Cerebellar nuclear complex (tissue), 1 donor: ENCODE data around the gene WFIKKN2.
"Not testable (repeated sequence)": the region's sequence is repeated elsewhere in the genome, so short reads cannot be mapped to it uniquely, and the experiment has no call there.

ENCODE experiments used
- DNase-seq, 2 experiments: peaks; one replicate each; lab custom pipeline; 2025; lab: John Stamatoyannopoulos, UW

WFIKKN2 gene

DNA sequence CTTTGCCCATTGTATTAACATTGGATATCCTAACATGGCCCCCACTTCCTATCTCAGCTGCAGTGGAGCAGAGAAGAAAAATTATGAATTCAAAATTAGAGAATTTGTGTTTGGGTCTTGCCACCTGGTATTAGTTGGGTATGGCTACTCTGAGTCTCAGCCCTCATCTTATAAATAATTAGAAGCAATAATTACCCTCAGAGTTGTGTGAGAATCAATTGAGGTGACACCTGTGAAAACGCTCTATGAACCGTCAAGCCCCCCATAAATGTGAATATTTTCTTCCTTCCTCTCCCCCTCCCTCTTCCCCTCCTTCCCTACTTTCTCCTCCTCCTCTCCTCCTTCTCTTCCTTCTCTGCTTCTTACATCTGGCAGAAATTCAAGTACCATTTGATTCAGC, 39.7 kb downstream of the WFIKKN2 start:
- no peak for DNase-seq

DNA sequence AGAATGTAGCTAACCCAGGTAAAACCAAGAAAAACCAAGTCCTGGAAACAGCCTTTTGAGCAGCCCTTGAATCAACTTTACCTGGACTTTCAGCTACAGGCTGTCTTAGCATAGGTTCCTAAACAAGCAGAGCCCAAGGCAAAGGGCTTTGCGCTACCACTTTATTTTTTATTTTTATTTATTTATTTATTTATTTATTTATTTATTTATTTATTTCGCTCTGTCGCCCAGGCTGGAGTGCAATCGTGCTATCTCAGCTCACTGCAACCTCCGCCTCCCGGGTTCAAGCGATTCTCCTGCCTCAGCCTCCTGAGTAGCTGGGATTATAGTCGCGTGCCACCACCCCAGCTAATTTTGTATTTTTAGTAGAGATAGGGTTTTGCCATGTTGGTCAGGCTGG, 41.7 kb downstream of the WFIKKN2 start:
- not testable (repeated sequence) for DNase-seq

DNA sequence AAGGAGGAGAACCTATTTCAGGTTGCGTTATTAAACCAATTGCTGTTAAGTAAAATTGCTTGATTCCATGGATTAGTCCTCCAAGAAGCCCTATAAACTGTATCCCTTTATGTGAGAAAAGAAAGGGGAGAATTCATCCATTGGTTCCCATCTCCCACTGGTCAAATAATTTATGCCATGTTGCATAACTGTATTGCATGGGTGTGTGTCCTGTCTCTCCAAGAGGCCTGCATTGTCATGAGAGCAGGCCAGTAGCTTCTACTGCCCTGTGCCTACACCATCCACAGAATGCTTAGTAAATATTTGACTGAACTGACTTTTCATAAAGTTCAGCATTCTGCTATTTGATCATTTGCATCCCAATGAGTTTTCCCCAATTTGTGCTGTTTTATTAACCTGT, 42.5 kb downstream of the WFIKKN2 start:
- DNase-seq = no peak

DNA sequence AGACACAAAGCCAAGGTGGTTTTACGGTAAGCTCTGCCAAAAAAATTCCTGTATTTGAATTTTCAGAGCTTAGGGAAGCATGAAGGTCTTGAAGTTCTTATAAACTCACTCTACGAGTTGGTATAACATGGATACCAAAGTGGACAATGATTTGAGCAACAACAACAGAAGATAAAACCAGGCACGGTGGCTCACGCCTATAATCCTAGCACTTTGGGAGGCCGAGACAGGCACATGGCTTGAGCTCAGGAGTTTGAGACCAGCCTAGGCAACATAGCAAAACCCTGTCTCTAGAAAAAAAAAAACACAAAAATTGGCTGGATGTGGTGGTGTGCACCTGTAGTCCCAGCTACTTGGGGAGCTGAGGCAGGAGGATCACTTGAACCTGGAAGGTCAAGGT, 43.7 kb downstream of the WFIKKN2 start:
- DNase-seq = no peak

DNA sequence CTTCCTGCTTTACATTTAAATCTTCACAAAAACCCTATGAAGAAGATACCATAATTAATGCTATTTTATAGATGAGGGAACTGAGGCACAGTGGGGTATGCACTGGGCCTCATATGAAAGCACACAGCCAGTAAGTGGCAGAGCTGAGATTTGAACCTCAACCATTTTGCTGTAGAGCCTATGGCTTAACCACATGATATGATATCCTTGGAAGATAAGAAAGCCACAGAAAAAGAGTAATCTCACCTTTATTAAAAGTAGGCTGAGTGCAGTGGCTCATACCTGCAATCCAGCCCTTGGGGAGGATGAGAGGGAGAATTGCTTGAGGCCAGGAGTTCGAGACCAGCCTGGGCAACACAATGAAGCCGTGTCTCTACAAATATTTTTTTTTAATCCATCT, 45.8 kb downstream of the WFIKKN2 start:
- DNase-seq = no peak

DNA sequence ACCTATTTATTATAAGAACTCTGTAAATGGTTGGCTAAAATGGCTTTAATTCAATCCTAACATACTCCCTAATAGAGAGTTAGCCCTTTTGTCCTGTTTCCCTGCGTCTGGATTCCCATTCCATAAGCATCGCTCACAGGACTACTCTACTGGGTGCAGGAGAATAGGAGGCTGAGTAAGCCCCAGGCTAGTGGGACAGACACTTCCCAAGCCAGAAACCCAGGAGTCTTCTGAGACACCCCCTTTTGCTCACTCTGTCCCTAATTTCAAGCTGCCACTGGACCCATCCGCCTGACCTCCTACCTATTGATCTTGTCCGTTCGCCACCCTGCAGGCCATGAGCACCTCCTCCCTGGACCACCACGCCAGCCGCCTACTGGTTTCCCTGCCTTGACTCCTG, 47.5 kb downstream of the WFIKKN2 start:
- DNase-seq = no peak

DNA sequence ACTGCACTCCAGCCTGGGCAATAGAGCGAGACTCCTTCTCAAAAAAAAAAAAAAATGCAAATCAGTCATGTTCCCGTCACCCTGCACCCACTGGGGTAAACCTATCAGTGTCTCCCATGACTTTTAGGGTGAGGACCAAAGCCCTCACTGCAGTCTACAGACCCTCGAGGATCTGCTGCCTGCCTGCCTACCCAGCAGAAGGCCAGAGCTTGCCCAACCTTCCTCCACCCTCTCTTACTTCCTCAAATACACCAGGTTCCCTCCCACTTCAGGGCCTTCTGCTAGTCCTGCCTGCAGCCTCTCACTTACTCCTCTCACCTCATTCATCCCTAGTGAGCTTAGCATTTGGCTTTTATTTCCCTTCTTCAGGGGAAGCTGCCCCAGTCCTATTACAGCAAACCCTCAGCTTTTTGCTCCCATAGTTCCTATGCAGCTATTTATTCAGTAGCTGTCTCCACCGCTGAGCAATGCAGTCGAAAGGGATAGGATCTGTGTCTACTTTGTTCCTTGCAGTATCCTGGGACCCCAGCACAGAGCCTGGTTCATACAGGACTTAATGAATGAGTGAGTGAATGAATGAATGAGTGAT, 48.6 kb downstream of the WFIKKN2 start:
- DNase-seq = no peak

DNA sequence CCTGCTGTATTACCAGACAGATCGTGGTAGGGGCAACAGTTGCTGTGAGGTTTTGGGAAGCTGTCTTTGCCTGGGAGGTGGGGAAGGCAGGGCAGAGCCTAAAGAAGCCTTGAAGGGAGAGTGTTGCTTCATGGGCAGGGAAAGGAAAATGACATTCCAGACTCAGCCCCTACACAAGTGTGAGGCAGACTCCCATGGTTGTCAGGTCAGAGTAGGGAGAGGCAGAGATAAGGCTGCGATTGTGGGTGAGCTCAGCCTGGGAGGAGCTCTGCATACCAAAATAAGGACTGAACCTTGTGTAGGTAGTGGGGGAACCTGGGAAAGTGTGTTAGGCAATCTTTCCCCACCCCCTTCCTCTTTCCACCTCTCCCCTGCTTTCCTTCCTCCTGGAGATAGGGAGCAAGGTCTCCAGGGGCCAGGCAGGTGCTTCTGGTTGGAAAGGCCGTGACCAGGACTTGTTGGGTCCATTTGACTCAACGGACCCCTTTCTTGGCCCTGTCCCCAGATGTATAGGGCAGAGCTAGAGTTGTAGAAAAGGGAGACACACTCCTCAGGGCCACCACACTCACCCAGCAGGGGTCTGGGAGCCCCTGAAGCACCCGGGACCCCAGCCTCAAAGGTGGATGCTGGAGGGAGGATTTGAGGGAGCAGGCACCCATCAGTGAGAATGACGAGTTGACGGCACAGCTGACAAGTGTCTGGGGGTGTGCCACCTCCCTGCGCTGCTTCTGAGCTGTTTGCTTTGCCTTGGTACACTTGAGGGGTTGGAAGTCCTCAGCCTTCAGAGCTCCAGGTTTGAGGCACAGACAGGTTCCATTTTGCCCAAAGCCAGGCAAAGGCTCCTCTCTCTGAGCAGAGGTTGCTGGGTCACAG, 49.3 kb downstream of the WFIKKN2 start:
- DNase-seq = no peak

DNA sequence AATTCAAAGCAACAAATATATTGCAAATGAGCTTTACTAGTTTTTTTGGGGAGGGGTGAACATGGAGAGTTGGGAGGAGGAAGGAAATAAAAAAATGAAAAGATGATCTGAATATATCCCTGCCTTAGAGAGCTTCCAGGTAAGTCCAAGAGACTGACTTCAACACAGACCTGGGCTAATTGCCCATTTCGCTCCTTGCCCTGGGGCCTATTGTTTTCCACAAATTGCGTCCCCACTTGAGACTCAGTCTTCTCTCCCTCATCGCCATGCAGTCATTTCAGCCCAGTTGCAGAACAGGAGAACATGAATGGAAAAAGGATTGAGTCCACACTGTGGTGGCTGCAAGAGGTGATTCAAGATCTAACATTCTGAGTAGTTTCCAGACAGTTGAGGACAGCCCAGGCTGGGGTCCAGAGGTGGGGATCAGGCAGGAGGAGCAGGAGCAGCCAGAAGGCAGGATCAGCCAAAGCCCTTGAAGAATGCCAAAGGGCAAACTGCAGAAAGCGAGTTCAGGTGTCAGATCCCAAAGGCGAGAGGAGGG, 52.4 kb downstream of the WFIKKN2 start:
- no peak for DNase-seq

DNA sequence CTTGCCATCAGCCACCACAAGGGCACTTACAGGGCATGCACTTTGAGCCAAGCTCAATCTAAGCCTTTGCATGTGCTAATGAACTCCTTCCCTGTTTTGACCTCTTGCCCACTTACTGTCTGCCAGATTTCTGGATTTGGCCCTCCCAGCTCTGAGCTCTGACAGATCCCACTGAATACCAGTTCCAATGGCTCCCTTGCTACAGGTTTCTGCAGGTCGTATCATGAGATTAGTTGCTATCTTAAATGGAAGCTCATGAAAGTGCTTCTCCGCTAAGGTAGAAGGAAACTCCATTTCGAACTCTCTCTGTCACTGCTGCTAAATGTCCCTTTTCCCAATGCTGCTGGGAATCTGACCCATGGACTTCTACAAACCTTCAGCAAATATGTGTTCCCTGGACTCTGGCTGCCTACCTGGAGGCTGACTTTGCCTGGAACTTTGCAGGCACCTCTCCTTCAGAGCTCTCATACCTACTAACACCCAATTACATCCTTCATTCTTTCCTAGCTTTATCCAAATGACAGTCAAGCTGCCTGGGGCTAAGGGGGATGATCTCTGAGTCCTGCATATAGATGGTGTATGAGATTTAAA, 54.2 kb downstream of the WFIKKN2 start:
- DNase-seq = no peak

DNA sequence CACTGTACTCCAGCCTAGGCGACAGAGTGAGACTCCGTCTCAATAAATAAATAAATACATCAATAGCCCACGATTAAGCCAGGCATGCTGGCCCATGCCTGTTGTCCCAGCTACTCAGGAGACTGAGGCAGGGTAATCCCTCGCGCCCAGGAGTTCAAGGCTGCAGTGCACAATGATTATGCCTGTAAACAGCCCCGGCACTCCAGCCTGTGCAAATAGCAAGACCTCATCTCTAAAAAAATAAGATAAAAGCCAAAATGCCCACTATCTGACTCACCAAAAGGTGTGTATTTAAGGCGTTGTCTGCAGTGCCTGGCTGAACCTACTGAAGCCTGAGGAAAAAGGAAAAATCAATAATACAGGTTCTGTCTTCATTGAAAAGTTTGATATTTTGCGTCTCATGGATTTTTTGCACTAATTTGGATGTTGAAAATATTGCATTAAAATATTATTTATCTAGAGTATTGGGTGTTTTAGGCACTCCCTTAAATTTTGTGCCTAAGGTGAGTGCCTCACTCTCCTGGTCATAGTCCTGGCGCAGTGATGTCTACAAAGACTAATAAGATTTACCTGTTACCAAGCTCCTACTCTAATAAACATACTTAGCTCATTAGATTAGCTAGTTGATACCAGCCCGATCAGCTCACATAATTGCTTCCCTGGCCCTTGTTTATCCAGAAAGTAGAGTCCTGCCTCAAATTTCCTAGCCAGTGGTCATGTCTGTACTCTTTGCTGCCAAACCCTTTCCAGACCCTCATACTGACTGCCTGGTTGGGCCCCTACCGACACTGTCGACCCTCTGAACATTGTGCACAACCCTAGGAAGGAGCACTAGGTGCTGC, 55.5 kb downstream of the WFIKKN2 start:
- no peak for DNase-seq

DNA sequence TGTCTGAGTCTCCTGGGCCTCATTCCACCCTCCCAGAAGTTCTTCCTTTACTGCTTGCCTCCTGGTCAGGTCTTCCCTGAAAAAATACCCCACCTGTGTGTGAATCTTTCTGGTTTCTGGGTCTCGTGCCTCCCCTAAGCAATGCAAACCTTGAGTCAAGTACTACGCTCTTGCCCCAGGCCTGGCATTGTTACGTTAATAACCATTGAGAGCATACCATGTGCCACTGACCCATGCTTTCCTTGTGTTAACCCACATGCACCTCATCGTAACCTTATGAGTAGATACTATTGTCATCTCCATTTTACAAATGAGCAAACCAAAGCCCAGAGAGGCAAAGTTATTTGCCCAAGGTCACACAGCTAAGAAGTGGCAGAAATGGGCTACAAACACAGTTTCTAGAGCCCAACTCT, 56.2 kb downstream of the WFIKKN2 start:
- no peak for DNase-seq
